Measurements from ENCODE around the gene ZNF746. TPM values are rescaled to one million over a fixed set of nuclear protein-coding genes. Genes with fewer than 3 reads are reported as not detected.

ZNF746 gene
- total and polyA plus RNA-seq, 9 of the 15 experiments (the other 6 are each of a cell fraction or from before 2014, with no cell fraction given) = 1.7 to 31.6 (median 13.3) TPM

- TF ChIP-seq TARDBP (IDR thresholded peaks at IDR 0.05) (no peak; the same call in 1 of the 2 replicates), CSDE1 (IDR thresholded peaks at IDR 0.05) (no peak), ZNF280A (IDR thresholded peaks at IDR 0.05; ENCODE audit: low read depth, partially characterized antibody) (no peak), RBBP5 (IDR thresholded peaks at IDR 0.05; ENCODE audit: borderline replicate concordance, insufficient read depth, low read length, poor library complexity, severe bottlenecking) (peak; percentile 98), SP1 (CRISPR knock-in tag; IDR thresholded peaks at IDR 0.05) (no peak), ATF1 (CRISPR knock-in tag; IDR thresholded peaks at IDR 0.05) (0 out of 2 replicates have a peak, but pooled peaks have one; percentile 2), ATF1 (tag; IDR thresholded peaks at IDR 0.05) (peak; percentile 37; the same call in 1 of the 2 replicates), MLX (CRISPR knock-in tag; conservative IDR thresholded peaks at IDR 0.05) (no peak), SNRNP70 (optimal IDR thresholded peaks at IDR 0.05; ENCODE audit: low read depth, low read length) (no peak), KLF10 (CRISPR knock-in tag; IDR thresholded peaks at IDR 0.05) (no peak), FOXP1 (CRISPR knock-in tag; IDR thresholded peaks at IDR 0.05) (no peak), FOXK2 (conservative IDR thresholded peaks at IDR 0.05 in 1 of 2, IDR thresholded peaks at IDR 0.05 in 1 of 2; ENCODE audit: low read depth in 2 of 2) (no peak), ZNF354B (CRISPR knock-in tag; IDR thresholded peaks at IDR 0.05) (no peak), ZFP30 (CRISPR knock-in tag; IDR thresholded peaks at IDR 0.05; ENCODE audit: borderline replicate concordance) (no peak), RERE (CRISPR knock-in tag; IDR thresholded peaks at IDR 0.05; ENCODE audit: borderline replicate concordance) (no peak), L3MBTL2 (IDR thresholded peaks at IDR 0.05) (no peak), ELF4 (CRISPR knock-in tag; IDR thresholded peaks at IDR 0.05) (no peak), ID3 (CRISPR knock-in tag; IDR thresholded peaks at IDR 0.05) (no peak), ID3 (tag; IDR thresholded peaks at IDR 0.05) (peak; percentile 31; the same call in 1 of the 2 replicates), ZNF780A (CRISPR knock-in tag; IDR thresholded peaks at IDR 0.05) (no peak)
Observed at GRCh38 chr7:149497467-149498261, at the start of gene ZNF746 (continued).

All from K562 (cell line).